HCT116 (cell line): ENCODE measurements around the gene IL1R2. TPM values are rescaled to one million over a fixed set of nuclear protein-coding genes. Genes with fewer than 3 reads are reported as not detected.

Experiments
- ATAC-seq: fragments of 200-7000 bp; cut with Tn5 transposase; 2 replicates; pipeline ENCODE4 v1.9.1; 2020; ENCODE audit warnings: mild to moderate bottlenecking, moderate library complexity
- BruUV-seq: library from RNA; stranded (reverse); fragments of 400-500 nt; replicated peaks from 2 replicates; lab custom pipeline; 2021; lab: Mats Ljungman, UMichigan
- CTCF ChIA-PET: fragments of 300-600 bp; sonication (Branson Sonifier 250); formaldehyde crosslinking; loops from one replicate; lab custom pipeline; 2021; ENCODE audit warnings: antibody characterized with exemption; lab: Charles Lee
- POLR2A ChIA-PET: fragments of 300-600, 350-600 bp; sonication (Branson Sonifier 250); formaldehyde crosslinking; loops from one replicate; lab custom pipeline; 2021; ENCODE audit warnings: antibody characterized with exemption; lab: Charles Lee
- RAD21 ChIA-PET, 2 experiments: fragments of 300-600 bp; sonication (Branson Sonifier 250); formaldehyde crosslinking; loops; one replicate each; lab custom pipeline; 2023; ENCODE audit warnings: low total read pairs in 2 of 2; ENCODE audit not compliant: uncharacterized antibody in 2 of 2, unreplicated experiment in 2 of 2, low non-redundant PET in 1 of 2; lab: Charles Lee
- DNase-seq: peaks from one replicate; pipeline ENCODE4 v3.0.0-alpha.2; 2010; ENCODE audit warnings: low read depth, low spot score
- H2AFZ ChIP-seq: fragments of 200-600 bp; shearing (Covaris generic), sonication (generic); 2 replicates; pipeline ENCODE4 v1.6.1; 2017; ENCODE audit warnings: low read depth, mixed run types, mixed read lengths, antibody characterized with exemption, low read length; ENCODE audit not compliant: poor library complexity, severe bottlenecking
- H3K27ac ChIP-seq: 2 replicates; pipeline ENCODE4 v1.5.1; 2012; ENCODE audit warnings: low read depth, low read length
- H3K27me3 ChIP-seq: fragments of 200-600 bp; sonication (generic); 2 replicates; pipeline ENCODE4 v1.6.1; 2016; ENCODE audit warnings: mixed run types, low read length, mixed read lengths; ENCODE audit not compliant: insufficient read depth
- H3K36me3 ChIP-seq, 2 experiments: fragments of 200-500 bp in 1 of 2; fragments of 200-600 bp in 1 of 2; sonication (Bioruptor generic) in 1 of 2; sonication (generic) in 1 of 2; 2 replicates each; pipeline versions ENCODE4 v1.5.1 to v1.6.1; 2014 to 2016; ENCODE audit warnings: low read length in 2 of 2, inconsistent platforms in 1 of 2, mixed read lengths in 1 of 2, mixed run types in 1 of 2; ENCODE audit not compliant: insufficient read depth in 2 of 2, control insufficient read depth in 1 of 2
- H3K4me1 ChIP-seq, 2 experiments: fragments of 200-600 bp in 1 of 2; sonication (generic) in 1 of 2; 2 replicates each; pipeline versions ENCODE4 v1.5.1 to v1.6.1; 2012 to 2017; ENCODE audit warnings: low read length in 2 of 2, inconsistent platforms in 1 of 2, mild to moderate bottlenecking in 1 of 2, mixed read lengths in 1 of 2, mixed run types in 1 of 2, moderate library complexity in 1 of 2; ENCODE audit not compliant: insufficient read depth in 2 of 2, control insufficient read depth in 1 of 2
- H3K4me2 ChIP-seq: fragments of 200-600 bp; sonication (generic); 2 replicates; pipeline ENCODE4 v1.6.1; 2017; ENCODE audit warnings: mixed run types, low read length, mixed read lengths
- H3K4me3 ChIP-seq, 2 experiments: fragments of 200-600 bp in 1 of 2; sonication (generic) in 1 of 2; replicated peaks in 1 of 2; 2 replicates each; pipeline ENCODE4 v1.5.1; 2011 to 2016; ENCODE audit warnings: low read length in 2 of 2, control low read depth in 1 of 2, low read depth in 1 of 2, mild to moderate bottlenecking in 1 of 2, mixed read lengths in 1 of 2, mixed run types in 1 of 2
- H3K79me2 ChIP-seq: fragments of 200-600 bp; sonication (generic); 2 replicates; pipeline ENCODE4 v1.6.1; 2017; ENCODE audit warnings: mild to moderate bottlenecking, mixed run types, low read length, moderate library complexity, mixed read lengths; ENCODE audit not compliant: insufficient read depth
- H3K9ac ChIP-seq: fragments of 200-600 bp; sonication (generic); 2 replicates; pipeline ENCODE4 v1.6.1; 2016; ENCODE audit warnings: low read length, mixed read lengths
- H3K9me2 ChIP-seq: fragments of 200-600 bp; sonication (generic), shearing (Covaris generic); 2 replicates; pipeline ENCODE4 v1.6.1; 2017; ENCODE audit warnings: mixed run types, mild to moderate bottlenecking, moderate library complexity; ENCODE audit not compliant: insufficient read depth
- H3K9me3 ChIP-seq, 2 experiments: fragments of 200-500 bp in 1 of 2; fragments of 200-600 bp in 1 of 2; sonication (Bioruptor generic) in 1 of 2; sonication (generic) in 1 of 2; 2 replicates each; pipeline ENCODE4 v1.6.1; 2014 to 2017; ENCODE audit warnings: low read length in 2 of 2, mixed read lengths in 2 of 2, inconsistent platforms in 1 of 2, low read depth in 1 of 2, mild to moderate bottlenecking in 1 of 2, mixed run types in 1 of 2, moderate library complexity in 1 of 2; ENCODE audit not compliant: control insufficient read depth in 1 of 2, insufficient read depth in 1 of 2
- H4K20me1 ChIP-seq: fragments of 200-600 bp; sonication (generic), shearing (Covaris generic); 2 replicates; pipeline ENCODE4 v1.6.1; 2017; ENCODE audit warnings: mixed run types, mild to moderate bottlenecking, moderate library complexity; ENCODE audit not compliant: insufficient read depth
- CBX3 ChIP-seq: IDR thresholded peaks from 2 replicates; pipeline ENCODE4 v1.6.1; 2012; ENCODE audit warnings: low read depth
- CEBPB ChIP-seq: IDR thresholded peaks from 2 replicates; pipeline ENCODE4 v1.6.1; 2012; ENCODE audit warnings: low read depth
- CTCF ChIP-seq, 3 experiments: fragments of 200-600 bp in 1 of 3; sonication (generic) in 1 of 3; IDR thresholded peaks in 2 of 3; conservative IDR thresholded peaks in 1 of 3; 2 replicates each; pipeline ENCODE4 v1.5.1; 2012 to 2017; ENCODE audit warnings: low read depth in 2 of 3, low read length in 2 of 3, antibody characterized with exemption in 1 of 3, borderline replicate concordance in 1 of 3, control low read depth in 1 of 3, mild to moderate bottlenecking in 1 of 3, mixed read lengths in 1 of 3, mixed run types in 1 of 3, moderate library complexity in 1 of 3; ENCODE audit not compliant: insufficient read depth in 1 of 3
- EZH2 ChIP-seq: fragments of 200-600 bp; sonication (generic); IDR thresholded peaks from 2 replicates; pipeline ENCODE4 v1.6.1; 2017; ENCODE audit warnings: antibody characterized with exemption, mixed run types
- SP1 ChIP-seq: IDR thresholded peaks from 2 replicates; pipeline ENCODE4 v1.6.1; 2012; ENCODE audit warnings: low read depth
- ZBTB33 ChIP-seq: IDR thresholded peaks from 2 replicates; pipeline ENCODE4 v1.6.1; 2011; ENCODE audit warnings: mild to moderate bottlenecking, low read length, moderate library complexity; ENCODE audit not compliant: insufficient replicate concordance; ENCODE audit errors: extremely low read depth
- ZNF274 ChIP-seq: fragments of 200-500 bp; sonication (Bioruptor generic); IDR thresholded peaks from 2 replicates; pipeline ENCODE4 v1.6.1; 2014; ENCODE audit warnings: mild to moderate bottlenecking, low read depth, low read length, inconsistent platforms
- intact Hi-C: fragments of 100-400 bp; cut with micrococcal nuclease; formaldehyde crosslinking; loops from 2 replicates; pipeline ENCODE4 v1.10.0; 2022
- total RNA-seq: library from RNA; stranded (reverse); gene quantifications from one replicate; pipeline ENCODE4 v1.2.1, GENCODE V29; 2021; ENCODE audit not compliant: unreplicated experiment

Gene IL1R2
- total RNA-seq, 1 experiment from 2014 or later, result 0.52 TPM

- CTCF ChIA-PET, result no interaction called here
- ATAC-seq (no peak), DNase-seq (no peak)
- Histone ChIP-seq H3K79me2 (no peaks in the 10 kb centered on the region), H3K9me3 (no peaks in the 10 kb centered on the region), H3K4me3 (no peak overlapping the region), H3K27ac (no peak overlapping the region), H3K4me2 (no peak overlapping the region), H3K9ac (no peak overlapping the region)
- RAD21 ChIA-PET, result no interaction called here
- TF ChIP-seq ZNF274 (no peak), CEBPB (no peak), CTCF (IDR thresholded peaks at IDR 0.05 in 2 of 3, conservative IDR thresholded peaks at IDR 0.05 in 1 of 3; ENCODE audit: borderline replicate concordance in 1 of 3, insufficient read depth in 1 of 3, low read depth in 2 of 3, low read length in 2 of 3) (no peak), EZH2 (no peak), ZBTB33 (no peak), CBX3 (no peak), SP1 (no peak)
- TF ChIP-seq, all 23 proteins: peak for 0
- no peaks in the 10 kb centered on the region for H4K20me1 ChIP-seq
- POLR2A ChIA-PET, result no interaction called here
- intact Hi-C loops, result no loop called here
- no TSS peak for BruUV-seq
- no peaks in the 10 kb centered on the region for H3K36me3 ChIP-seq
- no peaks in the 10 kb centered on the region for H3K4me1 ChIP-seq
- H3K27me3 ChIP-seq, result no peaks in the 10 kb centered on the region; the same call in 1 of the 2 replicates
- H2AFZ ChIP-seq, result no peak overlapping the region
- H3K9me2 ChIP-seq, result no peaks in the 10 kb centered on the region
Observed at GRCh38 chr2:101961338-101962191, 30.2 kb upstream of the IL1R2 start.
